ENCODE results near the gene RABEP2. TPM values are rescaled to one million over a fixed set of nuclear protein-coding genes. Genes with fewer than 3 reads are reported as not detected.

Gene RABEP2
- total and polyA plus RNA-seq, 2 experiments from 2014 or later: 11.8 to 27.2 TPM

GRCh38 chr16:28913946-28914724 is 10.9 kb downstream of the RABEP2 start (continued):
- TF ChIP-seq REST (IDR thresholded peaks at IDR 0.05; ENCODE audit: unreplicated experiment) (no peak), ZNF114 (CRISPR knock-in tag; IDR thresholded peaks at IDR 0.05) (no peak), ETS1 (IDR thresholded peaks at IDR 0.05) (no peak), CTCF (conservative IDR thresholded peaks at IDR 0.05; ENCODE audit: low read depth in 2 of 2) (no peak), EZH2phosphoT487 (IDR thresholded peaks at IDR 0.05; ENCODE audit: unreplicated experiment) (no peak), POLR2AphosphoS5 (IDR thresholded peaks at IDR 0.05; ENCODE audit: low read depth) (no peak), STAT1 (IDR thresholded peaks at IDR 0.05; ENCODE audit: unreplicated experiment) (no peak), EZH2 (IDR thresholded peaks at IDR 0.05; ENCODE audit: low read depth, unreplicated experiment) (no peak), CREB1 (CRISPR knock-in tag; IDR thresholded peaks at IDR 0.05; ENCODE audit: low read depth) (no peak), JUNB (IDR thresholded peaks at IDR 0.05; ENCODE audit: unreplicated experiment) (no peak)

GRCh38 chr16:28912558-28912957 is 12.5 kb downstream of the RABEP2 start:
- H3K36me3 Mint-ChIP-seq (ENCODE audit: low read depth): peaks cover 20% of the 10 kb centered on the region
- Histone ChIP-seq H3K27ac (ENCODE audit: low read depth) (no peak overlapping the region), H3K4me3 (no peak overlapping the region), H3K4me2 (no peak overlapping the region), H3F3A (replicated peaks; ENCODE audit: low read depth) (no peaks in the 10 kb centered on the region), H3K27me3 (ENCODE audit: insufficient read depth) (no peaks in the 10 kb centered on the region), H3K36me3 (ENCODE audit: insufficient read depth) (0 out of 2 replicates have a peak, but pooled peaks cover 6% of the 10 kb centered on the region), H3K9me2 (ENCODE audit: insufficient read depth) (no peaks in the 10 kb centered on the region), H3K79me2 (replicated peaks; ENCODE audit: insufficient read depth) (no peaks in the 10 kb centered on the region), H2AFZ (no peak overlapping the region), H4K20me1 (replicated peaks; ENCODE audit: insufficient read depth) (no peaks in the 10 kb centered on the region), H3K4me1 (ENCODE audit: insufficient read depth) (no peaks in the 10 kb centered on the region)
- ATAC-seq (no peak), DNase-seq (ENCODE audit: low spot score) (no peak)
- H3K9me3 Mint-ChIP-seq: no peaks in the 10 kb centered on the region
- H3K27me3 Mint-ChIP-seq (ENCODE audit: insufficient read depth, low read depth, poor library complexity): peaks cover 11% of the 10 kb centered on the region
- TF ChIP-seq JUNB (IDR thresholded peaks at IDR 0.05; ENCODE audit: unreplicated experiment): no peak
- H3K4me3 Mint-ChIP-seq: no peak overlapping the region
- no peaks in the 10 kb centered on the region; the same call in 2 of the 3 replicates for H3K4me1 Mint-ChIP-seq
- peak overlapping the region; percentile 49; the same call in 1 of the 2 replicates for H3K27ac Mint-ChIP-seq
